K562 (cell line): ENCODE results near the gene GPR139. TPM values are rescaled to one million over a fixed set of nuclear protein-coding genes. Genes with fewer than 3 reads are reported as not detected.

Source experiments
- ATAC-seq: fragments of 200-7000 bp; cut with Tn5 transposase; 3 replicates; pipeline ENCODE4 v1.9.1; 2020; ENCODE audit warnings: moderate library complexity
- BruUV-seq: library from RNA; stranded (reverse); fragments of 400-500 nt; replicated peaks from 2 replicates; lab custom pipeline; 2021; lab: Mats Ljungman, UMichigan
- CTCF ChIA-PET: fragments of 300-600 bp; formaldehyde crosslinking; extraction: SDS; loops from one replicate; lab custom pipeline; 2021; ENCODE audit warnings: low intra/inter-chr PET ratio; lab: Yijun Ruan, JAX
- POLR2A ChIA-PET: fragments of 300-600, 350-650 bp; sonication (Branson Sonifier 250); formaldehyde crosslinking; extraction: SDS; loops from one replicate; lab custom pipeline; 2021; ENCODE audit warnings: antibody characterized with exemption, inconsistent platforms; lab: Yijun Ruan, JAX
- DNase-seq, 4 experiments: peaks; one replicate each; pipeline versions ENCODE4 v3.0.0 to v3.0.0-alpha.2; 2011 to 2018; ENCODE audit warnings: low spot score in 3 of 4, mixed read lengths in 3 of 4; ENCODE audit errors: extremely low read depth in 1 of 4
- FAIRE-seq: peaks from 2 replicates; lab custom pipeline; 2011; peaks lifted over from hg19 to GRCh38; lab: Jason Lieb, UNC
- H2AFZ ChIP-seq: 2 replicates; pipeline ENCODE4 v1.6.0; 2011; ENCODE audit warnings: low read depth, low read length, control low read depth, inconsistent platforms
- H3K27ac ChIP-seq: fragments of 200-600 bp; 3 replicates; pipeline ENCODE4 v1.8.0; 2011; ENCODE audit warnings: low read depth, mild to moderate bottlenecking, control low read depth, inconsistent platforms, low read length, moderate library complexity, mixed read lengths; ENCODE audit errors: extremely low read depth
- H3K27me3 ChIP-seq, 2 experiments: fragments of 300-600 bp in 1 of 2; 2 replicates in 1 of 2; 3 replicates in 1 of 2; pipeline versions ENCODE4 v1.6.0 to v1.8.0; 2011; ENCODE audit warnings: inconsistent platforms in 2 of 2, low read length in 2 of 2, mild to moderate bottlenecking in 1 of 2, mixed read lengths in 1 of 2, moderate library complexity in 1 of 2; ENCODE audit not compliant: control insufficient read depth in 2 of 2, insufficient read depth in 2 of 2
- H3K36me3 ChIP-seq: fragments of 300-600 bp; 3 replicates; pipeline ENCODE4 v1.8.0; 2011; ENCODE audit warnings: mild to moderate bottlenecking, low read length, inconsistent platforms; ENCODE audit not compliant: control insufficient read depth, insufficient read depth
- H3K4me1 ChIP-seq, 2 experiments: fragments of 200-600 bp in 1 of 2; replicated peaks in 1 of 2; 2 replicates in 1 of 2; 3 replicates in 1 of 2; pipeline versions ENCODE4 v1.5.1 to v1.8.0; 2011; ENCODE audit warnings: inconsistent platforms in 2 of 2, low read length in 2 of 2, mild to moderate bottlenecking in 1 of 2, mixed read lengths in 1 of 2, moderate library complexity in 1 of 2; ENCODE audit not compliant: control insufficient read depth in 2 of 2, insufficient read depth in 2 of 2
- H3K4me2 ChIP-seq: 2 replicates; pipeline ENCODE4 v1.6.1; 2011; ENCODE audit warnings: low read length, control low read depth, inconsistent platforms, mixed read lengths; ENCODE audit not compliant: insufficient read depth
- H3K4me3 ChIP-seq: fragments of 200-600 bp; sonication (generic), shearing (Covaris generic); 2 replicates; pipeline ENCODE4 v1.5.1; 2016; ENCODE audit warnings: control low read depth, inconsistent platforms
- H3K79me2 ChIP-seq: fragments of 200-600 bp; 3 replicates; pipeline ENCODE4 v1.8.0; 2011; ENCODE audit warnings: low read length, inconsistent platforms; ENCODE audit not compliant: control insufficient read depth, insufficient read depth
- H3K9ac ChIP-seq, 2 experiments: 2 replicates each; pipeline versions ENCODE4 v1.6.0 to v1.6.1; 2011; ENCODE audit warnings: low read depth in 2 of 2, low read length in 2 of 2, control low read depth in 1 of 2, inconsistent platforms in 1 of 2, mild to moderate bottlenecking in 1 of 2, mixed read lengths in 1 of 2; ENCODE audit not compliant: insufficient read depth in 1 of 2
- H3K9me1 ChIP-seq: one replicate; pipeline ENCODE4 v1.6.0; 2011; ENCODE audit warnings: inconsistent platforms, mild to moderate bottlenecking, low read length, moderate library complexity; ENCODE audit not compliant: control insufficient read depth, insufficient read depth
- H3K9me3 ChIP-seq: replicated peaks from 2 replicates; pipeline ENCODE4 v1.5.1; 2011; ENCODE audit warnings: low read depth, low read length, inconsistent platforms; ENCODE audit not compliant: control insufficient read depth, insufficient read depth
- H4K20me1 ChIP-seq: replicated peaks from 2 replicates; pipeline ENCODE4 v1.6.1; 2011; ENCODE audit warnings: low read length, inconsistent platforms, mixed read lengths; ENCODE audit not compliant: control insufficient read depth, insufficient read depth
- MIER1 ChIP-seq: fragments of 450-650 bp; IDR thresholded peaks from 2 replicates; pipeline ENCODE4 v1.6.1; 2016; ENCODE audit warnings: antibody characterized with exemption, mild to moderate bottlenecking, low read depth
- NFRKB ChIP-seq: fragments of 450-650 bp; IDR thresholded peaks from 2 replicates; pipeline ENCODE4 v1.6.1; 2016; ENCODE audit warnings: low read depth
- NRF1 ChIP-seq, 2 experiments: fragments of 450-650 bp; IDR thresholded peaks in 1 of 2; conservative IDR thresholded peaks in 1 of 2; 2 replicates each; pipeline ENCODE4 v1.6.1; 2014; ENCODE audit warnings: mild to moderate bottlenecking in 2 of 2
- RAD51 ChIP-seq: fragments of 450-650 bp; IDR thresholded peaks from 2 replicates; pipeline ENCODE4 v1.7.1; 2016; ENCODE audit warnings: low read depth, mild to moderate bottlenecking, borderline replicate concordance
- ZNF133 ChIP-seq: fragments of 250-450 bp; sonication (Bioruptor Pico); IDR thresholded peaks from 2 replicates; pipeline ENCODE4 v1.4.0; 2020; ENCODE audit warnings: mild to moderate bottlenecking
- ZNF717 ChIP-seq: fragments of 250-450 bp; sonication (Bioruptor Pico); IDR thresholded peaks from 2 replicates; pipeline ENCODE4 v1.5.0; 2021
- WGBS: fragments of 100-300 bp; shearing (Covaris generic); methylation state at CpG from one replicate; pipeline ENCODE4 v1.1.6; 2016; ENCODE audit warnings: low coverage, mixed read lengths; ENCODE audit not compliant: insufficient coverage; ENCODE audit errors: missing lambda C conversion rate; 5-methylcytosine and 5-hydroxymethylcytosine counted together
- in situ Hi-C: fragments of 300-500 bp; cut with MboI; formaldehyde crosslinking; loops from 4 replicates; pipeline ENCODE4 v1.15.0; 2018; ENCODE audit warnings: inconsistent platforms, mixed read lengths
- intact Hi-C: fragments of 100-400 bp; cut with micrococcal nuclease; formaldehyde crosslinking; loops from 2 replicates; pipeline ENCODE4 v1.14.2; 2022
- polyA plus RNA-seq, 8 experiments: library from polyadenylated mRNA; depleted of rRNA in 4 of 8; stranded (reverse) in 5 of 8; unstranded in 3 of 8; fragments of >200 nt; fragmentation: Nextera tagmentation in 2 of 8; fragmentation: Illumina TruSeq in 1 of 8; extraction: Ambion mirVana in 2 of 8; extraction: Trizol in 1 of 8; gene quantifications; 2 replicates each; pipeline versions ENCODE4 v1.2.1 to v1.2.3, GENCODE V29; 2011 to 2014; ENCODE audit warnings: inconsistent platforms in 1 of 8, missing spikeins in 1 of 8
- total RNA-seq, 7 experiments: library from RNA; depleted of rRNA in 6 of 7; stranded (reverse); fragments of >200 nt in 6 of 7; fragmentation: Illumina TruSeq in 2 of 7; extraction: Trizol in 2 of 7; gene quantifications; 2 replicates each; pipeline versions ENCODE4 v1.2.1 to v1.2.3, GENCODE V29; 2011 to 2021; ENCODE audit warnings: low replicate concordance in 1 of 7
- TF ChIP-seq, protein P1 (sequence below): sonication (generic); formaldehyde crosslinking; IDR thresholded peaks from 2 replicates; pipeline ENCODE4 v1.8.1; 2023; ENCODE audit warnings: mild to moderate bottlenecking, missing genetic modification reagents, moderate library complexity
- TF ChIP-seq, protein P2 (sequence below): sonication (generic); formaldehyde crosslinking; IDR thresholded peaks from 2 replicates; pipeline ENCODE4 v1.8.0; 2022; ENCODE audit warnings: mild to moderate bottlenecking, missing genetic modification reagents

Gene GPR139
- total and polyA plus RNA-seq, 9 of the 15 experiments (the other 6 are each of a cell fraction or from before 2014, with no cell fraction given), result not detected

DNA sequence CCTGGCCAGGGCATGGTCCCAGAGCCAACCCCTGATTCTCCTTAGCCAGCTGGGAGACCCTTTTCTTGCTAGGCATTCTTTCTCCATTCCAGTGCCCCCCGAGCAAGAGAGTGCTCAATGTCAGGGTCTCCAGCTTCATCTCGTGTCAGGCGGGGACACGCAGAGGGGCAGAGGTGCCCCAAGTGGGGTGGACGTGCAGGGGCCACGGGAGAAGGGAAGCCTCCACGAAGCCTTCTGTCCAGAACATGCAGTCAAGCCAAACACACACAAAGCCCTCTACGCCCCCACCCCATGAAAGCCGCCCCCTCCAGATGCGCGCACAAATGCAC lies 852 bp downstream of the GPR139 start:
- no peak overlapping the region for H2AFZ ChIP-seq
- H3K27ac ChIP-seq, result no peak overlapping the region
- no TSS peak for BruUV-seq
- intact Hi-C loops (no loop called here), in situ Hi-C loops (no loop called here)
- H3K9me1 ChIP-seq, result no peaks in the 10 kb centered on the region
- FAIRE-seq (no peak), DNase-seq (no peak), ATAC-seq (no peak)
- WGBS, result under 1% methylated on average over 10 of the region's 11 CpGs
- TF ChIP-seq, protein P1, sequence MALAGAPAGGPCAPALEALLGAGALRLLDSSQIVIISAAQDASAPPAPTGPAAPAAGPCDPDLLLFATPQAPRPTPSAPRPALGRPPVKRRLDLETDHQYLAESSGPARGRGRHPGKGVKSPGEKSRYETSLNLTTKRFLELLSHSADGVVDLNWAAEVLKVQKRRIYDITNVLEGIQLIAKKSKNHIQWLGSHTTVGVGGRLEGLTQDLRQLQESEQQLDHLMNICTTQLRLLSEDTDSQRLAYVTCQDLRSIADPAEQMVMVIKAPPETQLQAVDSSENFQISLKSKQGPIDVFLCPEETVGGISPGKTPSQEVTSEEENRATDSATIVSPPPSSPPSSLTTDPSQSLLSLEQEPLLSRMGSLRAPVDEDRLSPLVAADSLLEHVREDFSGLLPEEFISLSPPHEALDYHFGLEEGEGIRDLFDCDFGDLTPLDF (CRISPR knock-in tag), result no peak
- no peak for TF ChIP-seq RAD51
- no peak for TF ChIP-seq NFRKB
- TF ChIP-seq NRF1 (conservative IDR thresholded peaks at IDR 0.05 in 1 of 2, IDR thresholded peaks at IDR 0.05 in 1 of 2), result no peak
- no peak for TF ChIP-seq ZNF133 (CRISPR knock-in tag)
- TF ChIP-seq ZNF717 (CRISPR knock-in tag), result no peak
- TF ChIP-seq MIER1, result no peak
- TF ChIP-seq, protein P2, sequence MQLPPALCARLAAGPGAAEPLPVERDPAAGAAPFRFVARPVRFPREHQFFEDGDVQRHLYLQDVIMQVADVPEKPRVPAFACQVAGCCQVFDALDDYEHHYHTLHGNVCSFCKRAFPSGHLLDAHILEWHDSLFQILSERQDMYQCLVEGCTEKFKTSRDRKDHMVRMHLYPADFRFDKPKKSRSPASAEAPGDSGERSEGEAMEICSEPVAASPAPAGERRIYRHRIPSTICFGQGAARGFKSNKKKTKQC (CRISPR knock-in tag), result no peak
- no peaks in the 10 kb centered on the region for H3K79me2 ChIP-seq
- no peak overlapping the region for H3K4me2 ChIP-seq
- peaks cover 0 to 7% of the 10 kb centered on the region in 2 experiments; a peak in 1 of 5 replicates for H3K4me1 ChIP-seq
- H3K36me3 ChIP-seq, result no peaks in the 10 kb centered on the region
- H3K9me3 ChIP-seq, result no peaks in the 10 kb centered on the region
- no peak overlapping the region for H3K9ac ChIP-seq
- CTCF ChIA-PET, result no interaction called here
- H3K27me3 ChIP-seq, result peaks cover 3 to 42% of the 10 kb centered on the region in 2 experiments; a peak in 3 of 5 replicates
- no peak overlapping the region for H3K4me3 ChIP-seq
- POLR2A ChIA-PET, result interaction anchor here (0.6 kb wide), 1 partner anchor 43 kb away, joined by 3 read pairs; no protein-coding TSS in a partner anchor
- no peaks in the 10 kb centered on the region; the same call in 1 of the 2 replicates for H4K20me1 ChIP-seq
